Effector memory CD4-positive, alpha-beta T cell (primary cell): Measurements from ENCODE around the gene PCGF6.

ENCODE experiments used
- DNase-seq, 3 donors: peaks; one replicate each; pipeline ENCODE4 v3.0.0-alpha.2; 2020
- H3K27ac ChIP-seq: 2 replicates; pipeline ENCODE4 v1.7.0; 2013; ENCODE audit warnings: mild to moderate bottlenecking, low read length, moderate library complexity; ENCODE audit not compliant: insufficient read depth, poor library complexity, severe bottlenecking
- H3K27me3 ChIP-seq: replicated peaks from 2 replicates; pipeline ENCODE4 v1.7.0; 2013; ENCODE audit warnings: mild to moderate bottlenecking, low read length; ENCODE audit not compliant: insufficient read depth, control insufficient read depth, poor library complexity, severe bottlenecking
- H3K36me3 ChIP-seq: 2 replicates; pipeline ENCODE4 v1.7.0; 2013; ENCODE audit warnings: mild to moderate bottlenecking, low read length, moderate library complexity; ENCODE audit not compliant: control insufficient read depth, insufficient read depth
- H3K4me1 ChIP-seq: 2 replicates; pipeline ENCODE4 v1.7.0; 2013; ENCODE audit warnings: low read length, mild to moderate bottlenecking; ENCODE audit not compliant: control insufficient read depth, insufficient read depth, poor library complexity, severe bottlenecking
- H3K4me3 ChIP-seq: 2 replicates; pipeline ENCODE4 v1.7.0; 2013; ENCODE audit warnings: low read length, low read depth, mild to moderate bottlenecking; ENCODE audit not compliant: insufficient read depth, poor library complexity, severe bottlenecking
- H3K9me3 ChIP-seq: 2 replicates; pipeline ENCODE4 v1.7.0; 2013; ENCODE audit warnings: mild to moderate bottlenecking, low read length, moderate library complexity; ENCODE audit not compliant: control insufficient read depth

Gene PCGF6

GRCh38 chr10:103333934-103334520 is 16.9 kb downstream of the PCGF6 start:
- DNase-seq = no peak
- H3K36me3 ChIP-seq = peaks cover 8% of the 10 kb centered on the region

GRCh38 chr10:103327906-103328305 is 23.0 kb downstream of the PCGF6 start:
- no peaks in the 10 kb centered on the region for H3K9me3 ChIP-seq
- H3K4me3 ChIP-seq = no peak overlapping the region
- H3K27ac ChIP-seq = no peak overlapping the region
- peaks cover 10% of the 10 kb centered on the region for H3K36me3 ChIP-seq
- no peak for DNase-seq
- H3K27me3 ChIP-seq = no peaks in the 10 kb centered on the region
- H3K4me1 ChIP-seq = no peaks in the 10 kb centered on the region

More at GRCh38 chr10:103333934-103334520, 16.9 kb downstream of the PCGF6 start:
- Histone ChIP-seq H3K4me3 (no peak overlapping the region), H3K27me3 (no peaks in the 10 kb centered on the region), H3K4me1 (no peaks in the 10 kb centered on the region), H3K27ac (no peak overlapping the region), H3K9me3 (no peaks in the 10 kb centered on the region)

- no peaks in the 10 kb centered on the region for H3K9me3 ChIP-seq
- peaks cover 9% of the 10 kb centered on the region for H3K36me3 ChIP-seq
- no peaks in the 10 kb centered on the region for H3K4me1 ChIP-seq
- H3K27ac ChIP-seq = no peak overlapping the region
- no peaks in the 10 kb centered on the region for H3K27me3 ChIP-seq
- no peak overlapping the region for H3K4me3 ChIP-seq
- no peak for DNase-seq
These were observed 34.9 kb downstream of the PCGF6 start for GRCh38 chr10:103316087-103316486.

GRCh38 chr10:103310197-103310596 is 40.7 kb downstream of the PCGF6 start:
- no peak for DNase-seq
- no peaks in the 10 kb centered on the region for H3K4me1 ChIP-seq
- H3K27me3 ChIP-seq = no peaks in the 10 kb centered on the region
- no peaks in the 10 kb centered on the region for H3K9me3 ChIP-seq
- peaks cover 18% of the 10 kb centered on the region for H3K36me3 ChIP-seq
- H3K4me3 ChIP-seq = no peak overlapping the region
- H3K27ac ChIP-seq = no peak overlapping the region

GRCh38 chr10:103307594-103307993 is 43.3 kb downstream of the PCGF6 start:
- Histone ChIP-seq H3K36me3 (peaks cover 13% of the 10 kb centered on the region), H3K27me3 (no peaks in the 10 kb centered on the region), H3K4me3 (no peak overlapping the region), H3K9me3 (no peaks in the 10 kb centered on the region), H3K27ac (no peak overlapping the region), H3K4me1 (no peaks in the 10 kb centered on the region)
- no peak for DNase-seq

- Histone ChIP-seq H3K9me3 (no peaks in the 10 kb centered on the region), H3K4me1 (no peaks in the 10 kb centered on the region), H3K36me3 (no peaks in the 10 kb centered on the region), H3K27ac (no peak overlapping the region), H3K27me3 (no peaks in the 10 kb centered on the region), H3K4me3 (no peak overlapping the region)
- DNase-seq = no peak
These were observed 55.4 kb downstream of the PCGF6 start for GRCh38 chr10:103295374-103296015.

GRCh38 chr10:103291588-103291987 is 59.4 kb downstream of the PCGF6 start:
- Histone ChIP-seq H3K4me3 (no peak overlapping the region), H3K9me3 (no peaks in the 10 kb centered on the region), H3K27ac (no peak overlapping the region), H3K4me1 (no peaks in the 10 kb centered on the region), H3K36me3 (no peaks in the 10 kb centered on the region), H3K27me3 (no peaks in the 10 kb centered on the region)
- no peak for DNase-seq

- no peak overlapping the region for H3K4me3 ChIP-seq
- no peak for DNase-seq
- no peaks in the 10 kb centered on the region for H3K36me3 ChIP-seq
- H3K9me3 ChIP-seq = no peaks in the 10 kb centered on the region
- no peaks in the 10 kb centered on the region for H3K27me3 ChIP-seq
- H3K27ac ChIP-seq = no peak overlapping the region
- H3K4me1 ChIP-seq = no peaks in the 10 kb centered on the region
These were observed 62.9 kb downstream of the PCGF6 start for GRCh38 chr10:103287992-103288391.

- DNase-seq = no peak
- H3K36me3 ChIP-seq = no peaks in the 10 kb centered on the region
These were observed 66.8 kb downstream of the PCGF6 start for GRCh38 chr10:103284170-103284569.

GRCh38 chr10:103282961-103283360 is 68.0 kb downstream of the PCGF6 start:
- DNase-seq = no peak
- no peak overlapping the region for H3K4me3 ChIP-seq

More at GRCh38 chr10:103284170-103284569, 66.8 kb downstream of the PCGF6 start:
- Histone ChIP-seq H3K27ac (no peak overlapping the region), H3K4me3 (no peak overlapping the region), H3K9me3 (no peaks in the 10 kb centered on the region), H3K27me3 (peaks cover 6% of the 10 kb centered on the region), H3K4me1 (no peaks in the 10 kb centered on the region)

More at GRCh38 chr10:103282961-103283360, 68.0 kb downstream of the PCGF6 start:
- peaks cover 13% of the 10 kb centered on the region for H3K27me3 ChIP-seq
- no peaks in the 10 kb centered on the region for H3K9me3 ChIP-seq
- H3K4me1 ChIP-seq = peaks cover 2% of the 10 kb centered on the region
- H3K27ac ChIP-seq = no peak overlapping the region
- H3K36me3 ChIP-seq = no peaks in the 10 kb centered on the region
